CD4-positive, alpha-beta memory T cell (primary cell): ENCODE results near the gene ZNHIT6. TPM values are rescaled to one million over a fixed set of nuclear protein-coding genes. Genes with fewer than 3 reads are reported as not detected.

Experiments used
- CTCF ChIA-PET: fragments of 350-600 bp; sonication (Branson Sonifier 250); formaldehyde crosslinking; loops from one replicate; lab custom pipeline; 2021; ENCODE audit warnings: inconsistent platforms; ENCODE audit not compliant: partially characterized antibody; lab: Charles Lee
- POLR2A ChIA-PET: fragments of 350-600 bp; sonication (Branson Sonifier 250); formaldehyde crosslinking; loops from one replicate; lab custom pipeline; 2021; ENCODE audit not compliant: partially characterized antibody; lab: Charles Lee
- DNase-seq, 5 donors: peaks; one replicate each; pipeline versions ENCODE4 v3.0.0 to v3.0.0-alpha.2; 2020 to 2022; ENCODE audit warnings: mixed read lengths in 1 of 5
- H3K27ac ChIP-seq: one replicate; pipeline ENCODE4 v1.7.0; 2013; ENCODE audit warnings: low read depth, low read length
- H3K27me3 ChIP-seq: 2 replicates; pipeline ENCODE4 v1.7.0; 2013; ENCODE audit warnings: mild to moderate bottlenecking, low read length, moderate library complexity; ENCODE audit not compliant: insufficient read depth
- H3K36me3 ChIP-seq: 2 replicates; pipeline ENCODE4 v1.7.0; 2013; ENCODE audit warnings: mild to moderate bottlenecking, low read length, moderate library complexity; ENCODE audit not compliant: insufficient read depth
- H3K4me1 ChIP-seq: 2 replicates; pipeline ENCODE4 v1.7.0; 2013; ENCODE audit warnings: mild to moderate bottlenecking, low read length, moderate library complexity; ENCODE audit not compliant: insufficient read depth
- H3K4me3 ChIP-seq, 2 donors: one replicate each; pipeline ENCODE4 v1.7.0; 2013; ENCODE audit warnings: low read length in 2 of 2, mild to moderate bottlenecking in 1 of 2
- H3K9me3 ChIP-seq, 2 donors: one replicate each; pipeline ENCODE4 v1.7.0; 2013; ENCODE audit warnings: low read length in 2 of 2, control low read depth in 1 of 2; ENCODE audit not compliant: control insufficient read depth in 1 of 2
- H3K27ac Mint-ChIP-seq, 7 donors: one replicate each; pipeline ENCODE4 v1.8.0; 2020 to 2021; ENCODE audit warnings: mixed read lengths in 7 of 7, mild to moderate bottlenecking in 6 of 7, inconsistent platforms in 3 of 7, moderate library complexity in 3 of 7
- H3K27me3 Mint-ChIP-seq, 2 donors: one replicate each; pipeline ENCODE4 v1.8.0; 2020 to 2021; ENCODE audit warnings: mixed read lengths in 2 of 2
- H3K36me3 Mint-ChIP-seq, 2 donors: one replicate each; pipeline ENCODE4 v1.8.0; 2020 to 2021; ENCODE audit warnings: mixed read lengths in 2 of 2, inconsistent platforms in 1 of 2, mild to moderate bottlenecking in 1 of 2
- H3K4me1 Mint-ChIP-seq, 4 donors: one replicate each; pipeline ENCODE4 v1.8.0; 2020 to 2021; ENCODE audit warnings: mixed read lengths in 4 of 4, mild to moderate bottlenecking in 1 of 4
- H3K4me3 Mint-ChIP-seq, 8 donors: one replicate each; pipeline ENCODE4 v1.8.0; 2020 to 2021; ENCODE audit warnings: mixed read lengths in 8 of 8, mild to moderate bottlenecking in 7 of 8, moderate library complexity in 6 of 8, inconsistent platforms in 3 of 8
- H3K9me3 Mint-ChIP-seq, 8 donors: one replicate each; pipeline ENCODE4 v1.8.0; 2020 to 2021; ENCODE audit warnings: mixed read lengths in 8 of 8, mild to moderate bottlenecking in 5 of 8, inconsistent platforms in 3 of 8, moderate library complexity in 1 of 8
- intact Hi-C: fragments of 100-400 bp; cut with micrococcal nuclease; formaldehyde crosslinking; loops from one replicate; pipeline ENCODE4 v1.15.1; 2023
- polyA plus RNA-seq, 2 donors: library from polyadenylated mRNA; unstranded; fragments of 300-500 nt; fragmentation: Illumina TruSeq; gene quantifications; one replicate each; pipeline ENCODE4 v1.2.3, GENCODE V29; 2021
- total RNA-seq, 2 experiments: library from RNA; stranded (reverse); gene quantifications; one replicate each; pipeline ENCODE4 v1.2.3, GENCODE V29; 2021

The ZNHIT6 gene
- total and polyA plus RNA-seq, 4 experiments from 2014 or later, result 13.4 to 19.5 (median 18.6) TPM

GRCh38 chr1:85624361-85624760, 83.9 kb downstream of the ZNHIT6 start:
- H3K27ac ChIP-seq, result no peak overlapping the region
- H3K9me3 Mint-ChIP-seq, result peaks cover 5 to 45% (median 27%) of the 10 kb centered on the region in 8 donors
- no peaks in the 10 kb centered on the region for H3K27me3 Mint-ChIP-seq
- H3K36me3 Mint-ChIP-seq, result peaks cover 56 to 72% of the 10 kb centered on the region in 2 donors
- no peak for DNase-seq
- ChIA-PET POLR2A (no interaction called here), CTCF (no interaction called here)
- H3K9me3 ChIP-seq, result peaks cover 0 to 2% of the 10 kb centered on the region in 2 donors
- H3K4me3 Mint-ChIP-seq, result no peak overlapping the region
- H3K4me1 ChIP-seq, result no peaks in the 10 kb centered on the region
- intact Hi-C loops, result no loop called here
- H3K27me3 ChIP-seq, result no peaks in the 10 kb centered on the region
- H3K36me3 ChIP-seq, result no peaks in the 10 kb centered on the region
- peaks cover 0 to 1% (median 0%) of the 10 kb centered on the region in 4 donors for H3K4me1 Mint-ChIP-seq
- no peak overlapping the region for H3K27ac Mint-ChIP-seq
- H3K4me3 ChIP-seq, result no peak overlapping the region

GRCh38 chr1:85623061-85623471, 85.2 kb downstream of the ZNHIT6 start:
- no peaks in the 10 kb centered on the region for H3K27me3 ChIP-seq
- peaks cover 0 to 2% of the 10 kb centered on the region in 2 donors for H3K9me3 ChIP-seq
- DNase-seq, result no peak
- no peak overlapping the region for H3K27ac ChIP-seq
- ChIA-PET CTCF (no interaction called here), POLR2A (no interaction called here)
- Mint-ChIP-seq H3K36me3 (peaks cover 50 to 66% of the 10 kb centered on the region in 2 donors), H3K4me3 (no peak overlapping the region), H3K9me3 (peaks cover 5 to 46% (median 28%) of the 10 kb centered on the region in 8 donors), H3K27ac (no peak overlapping the region), H3K27me3 (no peaks in the 10 kb centered on the region), H3K4me1 (peaks cover 0 to 1% (median 0%) of the 10 kb centered on the region in 4 donors)
- intact Hi-C loops, result no loop called here
- H3K4me3 ChIP-seq, result no peak overlapping the region
- no peaks in the 10 kb centered on the region for H3K36me3 ChIP-seq
- no peaks in the 10 kb centered on the region for H3K4me1 ChIP-seq

DNA sequence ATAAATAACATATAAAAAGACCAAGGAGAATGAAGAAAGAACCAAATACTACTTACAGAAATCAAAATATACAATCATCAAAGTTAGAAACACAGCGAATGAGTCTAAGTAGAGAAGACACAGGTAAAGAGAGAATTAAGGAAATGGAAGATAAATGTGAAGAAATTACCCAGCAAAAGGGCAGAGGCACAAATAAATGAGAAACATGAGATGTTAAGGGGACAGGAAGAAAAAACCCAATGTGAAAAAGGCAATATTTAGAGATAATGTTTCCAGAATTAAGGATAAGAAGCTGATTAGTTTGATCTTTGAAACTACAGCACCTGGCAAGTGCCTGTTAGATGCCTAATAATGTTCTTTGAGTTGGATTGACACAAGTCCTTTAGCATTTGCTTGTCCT, 86.8 kb downstream of the ZNHIT6 start:
- ChIA-PET POLR2A (no interaction called here), CTCF (no interaction called here)
- Mint-ChIP-seq H3K27me3 (no peaks in the 10 kb centered on the region), H3K36me3 (peaks cover 40 to 59% of the 10 kb centered on the region in 2 donors), H3K4me1 (peaks cover 0 to 1% (median 0%) of the 10 kb centered on the region in 4 donors), H3K27ac (no peak overlapping the region), H3K9me3 (peaks cover 5 to 46% (median 30%) of the 10 kb centered on the region in 8 donors), H3K4me3 (no peak overlapping the region)
- Histone ChIP-seq H3K4me3 (no peak overlapping the region), H3K36me3 (no peaks in the 10 kb centered on the region), H3K27me3 (no peaks in the 10 kb centered on the region), H3K27ac (no peak overlapping the region), H3K4me1 (no peaks in the 10 kb centered on the region), H3K9me3 (peaks cover 0 to 2% of the 10 kb centered on the region in 2 donors)
- intact Hi-C loops, result no loop called here
- no peak for DNase-seq

- intact Hi-C loops, result no loop called here
These were observed 90.6 kb downstream of the ZNHIT6 start for GRCh38 chr1:85617633-85618100.

DNA sequence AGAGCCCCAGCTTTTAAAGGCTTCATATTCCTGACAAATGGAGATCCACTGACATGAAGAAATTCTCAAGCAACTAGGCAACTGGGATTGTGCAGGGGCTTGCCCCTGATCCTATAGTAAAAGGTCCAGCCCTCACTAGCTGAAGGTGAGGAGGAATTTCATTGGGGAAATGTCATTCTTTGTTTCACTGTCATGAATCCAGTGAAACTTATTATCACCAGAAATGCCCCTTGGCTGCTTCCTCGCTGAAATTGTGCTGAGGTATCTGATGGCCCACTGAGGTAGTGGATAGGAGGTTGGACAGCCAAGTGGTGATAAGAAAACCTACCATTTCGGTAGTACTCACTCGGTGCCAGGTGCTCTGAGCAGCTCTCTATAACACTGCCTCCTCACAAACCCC, 91.5 kb downstream of the ZNHIT6 start:
- CTCF ChIA-PET, result no interaction called here
- H3K36me3 Mint-ChIP-seq, result peaks cover 10 to 27% of the 10 kb centered on the region in 2 donors

More at GRCh38 chr1:85617633-85618100, 90.6 kb downstream of the ZNHIT6 start:
- H3K9me3 ChIP-seq, result peaks cover 0 to 2% of the 10 kb centered on the region in 2 donors
- H3K27ac Mint-ChIP-seq, result no peak overlapping the region
- no peak overlapping the region for H3K4me3 ChIP-seq
- H3K27me3 Mint-ChIP-seq, result no peaks in the 10 kb centered on the region
- peaks cover 2 to 34% (median 22%) of the 10 kb centered on the region in 8 donors for H3K9me3 Mint-ChIP-seq
- H3K27ac ChIP-seq, result no peak overlapping the region
- POLR2A ChIA-PET, result no interaction called here
- DNase-seq, result no peak
- peaks cover 18 to 37% of the 10 kb centered on the region in 2 donors for H3K36me3 Mint-ChIP-seq
- no peaks in the 10 kb centered on the region for H3K4me1 Mint-ChIP-seq
- H3K27me3 ChIP-seq, result no peaks in the 10 kb centered on the region
- H3K36me3 ChIP-seq, result no peaks in the 10 kb centered on the region
- H3K4me1 ChIP-seq, result no peaks in the 10 kb centered on the region
- CTCF ChIA-PET, result no interaction called here
- H3K4me3 Mint-ChIP-seq, result no peak overlapping the region

DNA sequence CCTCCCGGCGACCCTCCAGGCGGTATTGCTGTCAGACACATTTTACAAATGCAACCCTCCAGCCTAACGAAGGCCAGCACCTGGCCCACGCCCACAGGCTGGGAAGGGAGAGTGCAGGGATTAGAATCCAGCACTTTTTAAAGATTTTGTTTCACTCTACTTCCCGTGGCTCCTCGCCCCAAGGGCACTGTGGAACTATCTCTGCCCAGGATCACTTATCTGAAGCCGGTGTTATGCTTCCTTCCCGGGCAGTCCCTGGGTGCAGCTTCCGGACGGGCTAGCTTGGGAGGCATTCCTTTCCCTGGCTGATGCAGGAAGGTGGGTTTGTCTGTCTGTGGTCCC, 91.9 kb downstream of the ZNHIT6 start:
- Mint-ChIP-seq H3K27me3 (no peaks in the 10 kb centered on the region), H3K4me3 (no peak overlapping the region), H3K4me1 (no peaks in the 10 kb centered on the region), H3K27ac (no peak overlapping the region), H3K36me3 (peaks cover 9 to 26% of the 10 kb centered on the region in 2 donors), H3K9me3 (peaks cover 2 to 23% (median 13%) of the 10 kb centered on the region in 8 donors)
- DNase-seq, result no peak
- CTCF ChIA-PET, result no interaction called here
- POLR2A ChIA-PET, result no interaction called here
- no peak overlapping the region for H3K27ac ChIP-seq
- no peaks in the 10 kb centered on the region for H3K36me3 ChIP-seq
- H3K4me1 ChIP-seq, result no peaks in the 10 kb centered on the region
- H3K27me3 ChIP-seq, result no peaks in the 10 kb centered on the region
- no peak overlapping the region for H3K4me3 ChIP-seq
- H3K9me3 ChIP-seq, result peaks cover 0 to 2% of the 10 kb centered on the region in 2 donors
- intact Hi-C loops, result no loop called here

More for the DNA sequence above, 91.5 kb downstream of the ZNHIT6 start:
- H3K27ac Mint-ChIP-seq, result no peak overlapping the region
- POLR2A ChIA-PET, result no interaction called here
- no peaks in the 10 kb centered on the region for H3K36me3 ChIP-seq
- H3K9me3 ChIP-seq, result peaks cover 0 to 2% of the 10 kb centered on the region in 2 donors
- H3K4me3 ChIP-seq, result no peak overlapping the region
- H3K4me1 ChIP-seq, result no peaks in the 10 kb centered on the region
- H3K27ac ChIP-seq, result no peak overlapping the region
- H3K9me3 Mint-ChIP-seq, result peaks cover 2 to 25% (median 15%) of the 10 kb centered on the region in 8 donors
- no peak for DNase-seq
- H3K4me1 Mint-ChIP-seq, result no peaks in the 10 kb centered on the region
- H3K4me3 Mint-ChIP-seq, result no peak overlapping the region
- H3K27me3 Mint-ChIP-seq, result no peaks in the 10 kb centered on the region
- H3K27me3 ChIP-seq, result no peaks in the 10 kb centered on the region
- intact Hi-C loops, result no loop called here

DNA sequence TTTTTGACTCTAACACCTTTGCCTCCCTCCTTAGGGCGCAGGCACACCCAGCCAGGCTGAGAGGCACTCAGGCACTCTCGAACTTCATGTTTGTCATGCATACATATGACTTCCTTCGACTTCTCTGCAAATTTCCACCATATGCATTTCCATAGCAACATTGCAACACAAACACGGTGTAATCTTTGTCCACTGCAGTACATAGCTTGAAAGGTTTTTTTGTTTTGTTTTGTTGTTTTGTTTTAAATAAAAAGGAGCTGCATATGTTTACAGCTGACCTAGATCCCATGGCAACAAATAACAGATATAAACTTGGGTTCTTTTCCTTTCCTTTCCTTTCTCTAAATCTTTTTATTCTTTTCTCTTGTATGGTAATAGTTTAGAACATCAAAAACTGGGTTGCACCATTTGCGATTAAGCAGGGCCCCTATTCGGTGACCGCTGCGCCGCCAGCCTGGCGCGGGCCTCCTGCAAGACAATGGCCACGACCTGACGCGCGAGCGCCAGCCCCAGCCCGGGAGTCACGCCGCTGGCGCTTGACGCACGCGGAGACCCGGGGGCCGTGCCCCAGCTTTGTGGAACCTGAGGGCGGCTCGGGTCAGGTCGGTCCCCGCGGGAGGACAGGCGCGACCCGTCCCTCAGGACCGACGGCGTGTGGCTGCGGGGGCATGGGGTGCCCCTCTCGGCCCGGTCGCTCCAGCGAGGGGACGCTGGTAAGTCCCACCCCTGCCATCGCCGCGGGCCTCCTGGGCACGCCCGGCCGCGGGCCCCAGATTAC, 92.5 kb downstream of the ZNHIT6 start:
- Histone ChIP-seq H3K27ac (no peak overlapping the region), H3K27me3 (no peaks in the 10 kb centered on the region), H3K4me1 (no peaks in the 10 kb centered on the region), H3K36me3 (no peaks in the 10 kb centered on the region), H3K4me3 (no peak overlapping the region), H3K9me3 (no peaks in the 10 kb centered on the region)
- ChIA-PET CTCF (no interaction called here), POLR2A (no interaction called here)
- H3K27me3 Mint-ChIP-seq, result no peaks in the 10 kb centered on the region
- peaks cover 8 to 24% of the 10 kb centered on the region in 2 donors for H3K36me3 Mint-ChIP-seq
- H3K9me3 Mint-ChIP-seq, result peaks cover 0 to 17% (median 7%) of the 10 kb centered on the region in 8 donors
- intact Hi-C loops, result no loop called here
- DNase-seq, result no peak
- H3K27ac Mint-ChIP-seq, result no peak overlapping the region
- H3K4me3 Mint-ChIP-seq, result no peak overlapping the region
- H3K4me1 Mint-ChIP-seq, result no peaks in the 10 kb centered on the region
